ENCODE data around the gene GAS2L2.
A peak's percentile ranks its signal among the peaks of the same experiment; 100 is the strongest.
"Not testable (repeated sequence)": the region's sequence is repeated elsewhere in the genome, so short reads cannot be mapped to it uniquely, and the experiment has no call there.

The GAS2L2 gene

DNA sequence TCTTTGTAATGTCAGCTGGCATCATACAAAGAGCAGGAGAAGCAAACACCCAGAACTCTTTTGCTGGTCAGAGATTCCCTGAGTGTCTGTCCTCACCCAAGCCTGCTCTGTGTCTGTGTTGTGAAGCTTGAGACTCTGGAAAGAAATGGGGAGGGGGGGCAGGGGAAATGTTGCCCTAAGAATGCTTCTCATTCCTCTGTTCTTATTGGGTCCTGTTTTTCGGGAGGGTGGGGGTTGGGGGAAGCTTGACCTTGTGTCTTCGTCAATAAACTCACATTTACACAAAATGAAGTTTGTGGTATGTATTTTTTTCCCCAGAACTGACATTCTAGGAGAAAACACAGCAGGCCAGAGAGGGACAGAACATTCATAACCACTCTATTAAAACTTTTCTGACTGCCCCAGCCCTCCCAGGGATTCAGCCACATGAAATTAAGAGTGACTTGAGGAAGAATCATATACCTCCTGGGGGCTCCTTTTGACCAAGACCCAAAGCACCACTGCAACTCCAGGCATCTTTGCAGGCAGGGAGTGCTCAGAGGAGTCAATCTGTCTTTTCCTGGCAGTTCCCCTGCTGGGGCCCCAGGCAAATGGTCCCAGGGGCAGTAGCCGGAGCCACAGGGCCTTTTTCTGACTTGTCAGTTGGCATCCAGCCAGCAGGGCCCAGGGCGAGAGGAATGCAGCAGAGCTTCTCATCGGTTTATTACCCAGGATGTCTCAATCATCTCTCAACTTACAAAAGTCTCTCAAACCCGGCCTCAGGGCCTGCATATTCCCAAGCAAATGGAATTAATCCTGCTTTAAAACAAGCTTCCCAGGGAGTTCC lies 26.7 kb downstream of the GAS2L2 start:
- DNase-seq: no peak

DNA sequence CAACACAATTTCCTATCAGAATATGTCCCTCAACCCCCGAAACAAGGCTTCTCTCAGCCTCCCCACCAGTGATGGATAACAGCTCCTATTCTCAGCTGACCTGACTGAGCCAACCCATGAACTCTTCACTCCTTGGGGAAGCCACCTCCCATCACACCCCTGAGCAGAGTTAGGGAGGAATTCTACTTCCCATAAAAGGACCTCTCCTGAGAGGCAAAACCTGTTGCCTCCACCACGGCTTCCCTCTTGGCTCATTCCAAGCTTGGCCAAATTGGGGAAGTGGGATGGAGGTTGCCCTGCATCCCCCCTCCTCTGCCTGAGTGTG lies 27.3 kb downstream of the GAS2L2 start:
- no peak for DNase-seq

DNA sequence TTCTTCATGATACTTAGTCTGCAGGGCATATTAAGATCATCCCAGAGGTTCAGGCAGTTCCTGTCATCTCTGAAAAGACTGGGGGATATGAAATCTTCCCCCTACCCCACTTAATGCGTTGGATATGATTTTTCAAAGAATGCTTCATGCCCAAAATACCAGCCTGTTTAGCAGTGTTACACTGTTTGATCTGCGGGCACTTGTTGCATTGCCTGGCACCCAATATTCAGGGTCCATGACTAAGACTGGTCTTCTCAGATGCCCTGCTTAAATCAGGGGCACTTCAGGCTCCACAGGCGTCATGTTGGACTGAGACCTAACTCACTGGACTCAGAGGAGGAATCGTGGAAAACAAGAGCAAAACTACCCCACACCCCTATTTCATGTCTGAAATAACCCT lies 28.0 kb downstream of the GAS2L2 start:
- DNase-seq: no peak

DNA sequence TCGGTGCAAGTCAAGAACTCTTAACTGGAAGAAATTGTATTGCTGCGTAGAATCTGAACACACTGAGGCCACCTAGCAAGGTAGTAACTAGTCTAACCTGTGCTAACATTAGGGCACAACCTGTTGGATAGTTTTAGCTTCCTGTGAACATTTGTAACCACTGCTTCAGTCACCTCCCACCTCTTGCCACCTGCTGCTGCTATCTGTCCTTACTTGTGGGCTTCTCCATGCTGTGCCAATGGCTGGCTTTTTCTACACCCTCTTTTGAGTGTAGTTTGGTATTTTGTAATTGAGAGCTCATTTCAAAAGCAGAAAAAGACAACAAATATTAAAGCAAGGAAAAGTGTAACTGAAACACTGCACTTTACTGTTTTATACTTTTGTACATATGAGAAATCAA lies 29.3 kb downstream of the GAS2L2 start:
- DNase-seq: no peak

DNA sequence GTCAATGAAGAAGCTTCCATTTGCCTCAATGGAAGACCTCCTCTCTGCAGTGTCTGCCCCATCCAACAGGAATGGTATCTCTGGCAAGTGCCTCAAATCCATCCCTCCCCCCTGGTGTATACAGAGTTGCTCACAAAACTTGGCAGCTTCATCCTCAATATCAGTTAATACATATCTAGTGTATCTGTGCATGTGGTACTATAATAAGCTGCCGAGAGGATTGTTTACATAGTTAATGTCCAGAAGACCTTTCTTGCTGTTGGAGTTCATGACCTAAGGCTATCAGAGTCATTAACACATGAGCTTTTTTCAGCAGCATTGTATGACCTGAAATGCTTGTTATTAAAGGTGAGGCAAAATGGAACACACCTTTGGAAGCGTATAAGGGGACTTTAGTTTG lies 35.6 kb downstream of the GAS2L2 start:
- DNase-seq: no peak

DNA sequence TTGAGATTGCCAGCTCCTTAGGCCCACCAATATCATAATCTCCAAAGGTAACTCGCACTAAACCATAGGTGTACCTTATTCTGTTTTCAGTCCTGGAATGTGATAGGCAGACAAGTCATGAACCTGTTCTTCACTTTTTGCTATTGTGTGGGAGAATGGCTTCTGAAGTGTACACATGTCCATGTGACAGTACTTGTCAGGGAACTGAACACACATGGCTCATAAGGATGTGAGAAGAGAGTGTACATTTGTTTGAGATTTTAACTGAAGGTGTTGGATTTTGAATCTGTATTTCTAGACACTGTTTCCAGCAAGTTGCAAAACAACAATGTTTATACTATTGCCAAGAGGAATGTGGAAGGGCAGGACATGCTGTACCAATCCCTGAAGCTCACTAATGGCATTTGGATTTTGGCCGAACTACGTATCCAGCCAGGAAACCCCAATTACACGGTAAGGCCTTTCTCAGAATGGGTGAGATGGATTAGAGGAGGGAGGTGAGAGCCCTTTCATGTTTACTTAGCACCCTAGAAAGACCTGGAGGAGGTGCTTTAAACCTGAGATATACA lies 36.1 kb downstream of the GAS2L2 start:
- DNase-seq: no peak

DNA sequence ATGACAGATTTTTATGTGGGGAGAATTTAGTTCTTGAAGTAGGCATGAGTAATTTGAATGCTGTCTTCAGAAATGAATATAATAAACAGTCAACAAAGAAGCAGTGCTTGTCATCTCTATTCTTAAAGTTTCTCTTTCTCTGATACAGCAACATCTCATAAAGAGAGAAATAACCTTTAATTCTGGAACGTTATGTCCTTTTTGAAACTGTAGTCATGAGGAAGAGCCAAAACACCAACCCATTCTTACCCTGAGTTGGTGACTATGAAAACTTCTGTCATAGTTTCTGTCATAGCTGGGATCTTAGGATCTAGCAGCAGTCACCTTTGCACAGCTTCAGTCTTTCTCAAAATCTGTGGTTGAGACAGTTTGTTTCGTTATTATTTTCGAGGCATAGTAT lies 36.9 kb downstream of the GAS2L2 start:
- no peak for DNase-seq

DNA sequence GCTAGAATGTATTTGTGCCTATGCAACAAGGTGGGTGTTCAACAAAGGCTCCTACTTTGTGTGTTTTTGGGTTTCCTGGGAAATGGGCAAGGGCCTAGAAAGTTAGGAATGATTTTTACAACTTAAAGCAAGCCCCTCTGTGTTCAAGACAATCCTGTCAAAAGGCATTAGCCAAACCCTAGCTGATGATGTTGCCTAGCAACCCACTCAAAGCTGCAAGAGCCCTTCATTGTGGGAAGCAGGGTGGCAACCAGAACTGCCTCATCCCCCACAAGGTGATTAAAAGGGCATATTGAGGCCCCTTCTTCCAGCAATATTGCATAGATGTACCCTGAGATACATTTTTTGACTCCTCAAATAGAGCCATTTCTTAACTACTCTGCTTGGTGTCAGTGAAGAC lies 37.6 kb downstream of the GAS2L2 start:
- no peak for DNase-seq

DNA sequence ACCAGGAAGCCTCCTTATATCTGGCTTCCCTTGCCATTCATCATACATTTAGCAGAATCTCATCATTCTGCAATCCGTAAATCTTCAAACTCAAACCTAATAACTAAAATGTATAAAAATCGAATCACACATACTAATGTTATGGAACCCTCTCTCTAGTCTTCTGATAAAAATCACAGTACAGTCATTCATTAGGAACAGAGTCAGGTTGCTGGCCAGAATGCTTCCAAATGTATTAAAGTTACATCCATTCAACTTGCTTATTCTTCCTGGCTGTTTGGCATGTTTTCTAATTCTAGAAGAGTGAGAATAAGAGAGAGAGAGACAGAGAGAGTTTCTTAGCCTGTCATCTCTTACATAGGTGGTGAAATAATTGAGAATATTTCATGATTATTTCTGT lies 38.1 kb downstream of the GAS2L2 start:
- DNase-seq: no peak

DNA sequence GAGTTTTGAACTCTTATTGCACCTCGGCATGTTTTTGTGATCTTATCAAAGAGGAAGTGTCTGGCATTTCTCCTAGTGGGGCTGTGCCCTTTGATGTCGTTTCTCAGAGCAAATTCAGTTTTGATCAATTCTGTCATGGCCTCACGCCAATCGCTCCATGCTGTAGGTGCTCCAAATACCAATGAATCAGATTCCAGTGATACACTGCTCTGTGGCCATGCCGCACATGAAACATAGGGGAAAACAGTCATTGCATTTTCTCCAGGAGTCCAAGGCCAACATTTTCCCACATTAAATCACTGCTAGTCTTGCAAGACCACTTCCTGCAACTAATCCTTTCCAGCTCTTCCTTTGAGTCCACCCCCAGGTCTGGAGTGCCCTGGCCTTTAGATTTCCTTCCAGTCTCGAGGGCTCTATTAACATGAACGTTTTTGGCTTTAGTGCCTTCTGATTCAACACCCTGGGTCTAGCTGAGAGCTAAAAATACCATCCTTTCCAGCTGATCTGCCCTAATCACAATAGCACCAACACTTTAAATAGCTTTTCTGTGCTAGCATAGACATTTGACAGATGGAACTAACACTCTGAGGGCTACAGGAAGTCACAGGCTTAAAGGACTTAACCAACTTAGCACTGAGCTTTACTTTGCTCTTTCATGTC lies 39.8 kb downstream of the GAS2L2 start:
- DNase-seq: no peak

DNA sequence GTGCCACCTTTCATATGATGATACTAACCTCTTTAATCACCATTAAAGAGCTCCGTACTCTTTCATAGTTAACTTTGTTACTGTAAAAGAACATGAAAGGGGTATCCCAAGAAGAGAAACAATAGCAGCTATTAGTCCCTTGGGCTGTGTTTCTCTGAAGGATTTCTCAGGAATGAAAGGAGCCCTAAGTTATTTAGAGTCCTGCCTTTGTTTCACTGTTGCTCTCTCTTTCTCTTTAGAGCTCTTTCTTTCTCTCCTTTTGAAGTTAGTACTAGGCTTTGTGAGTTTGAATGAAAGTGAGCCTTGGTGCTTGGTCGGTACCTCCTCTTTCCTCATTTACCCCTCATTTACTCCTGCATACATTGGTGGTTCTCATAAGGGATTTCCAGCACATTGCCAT lies 42.1 kb downstream of the GAS2L2 start:
- no peak for DNase-seq

DNA sequence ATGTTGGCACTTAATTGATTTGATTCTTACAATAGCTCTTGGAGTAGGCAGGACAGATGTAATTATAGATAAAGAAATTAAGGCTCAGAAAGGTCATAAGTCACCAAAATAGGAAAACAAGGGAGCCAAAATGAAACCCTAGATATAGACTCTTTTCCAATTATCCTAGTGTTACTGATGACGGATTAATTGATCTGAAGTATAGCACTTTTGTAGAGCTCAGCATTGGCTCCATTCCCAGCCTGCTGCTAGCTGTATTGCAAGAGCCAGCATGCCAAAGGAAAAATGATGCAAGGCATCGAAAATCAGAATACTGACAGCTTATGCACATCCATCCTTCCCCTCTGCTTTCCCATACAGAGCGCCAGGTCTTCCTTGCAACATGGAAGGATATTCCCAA lies 43.2 kb downstream of the GAS2L2 start:
- no peak for DNase-seq

DNA sequence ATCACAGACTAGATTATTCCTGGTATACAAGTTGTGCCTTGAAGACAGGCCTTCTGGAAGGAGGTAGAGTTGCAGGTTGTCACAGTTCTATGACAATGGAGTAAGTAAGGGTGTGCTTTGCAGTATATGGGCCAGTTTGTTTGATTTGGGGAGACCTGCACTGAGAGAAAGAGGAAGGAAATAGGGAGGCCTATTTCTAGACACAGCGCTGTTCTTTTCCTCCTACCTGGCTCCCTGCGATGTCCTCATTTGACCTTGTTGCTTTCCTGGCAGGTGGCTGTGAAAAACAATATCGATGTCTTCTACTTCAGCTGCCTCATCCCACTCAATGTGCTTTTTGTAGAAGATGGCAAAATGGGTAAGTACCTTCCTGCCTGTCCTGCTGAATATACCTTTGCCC lies 44.1 kb downstream of the GAS2L2 start:
- DNase-seq: no peak

DNA sequence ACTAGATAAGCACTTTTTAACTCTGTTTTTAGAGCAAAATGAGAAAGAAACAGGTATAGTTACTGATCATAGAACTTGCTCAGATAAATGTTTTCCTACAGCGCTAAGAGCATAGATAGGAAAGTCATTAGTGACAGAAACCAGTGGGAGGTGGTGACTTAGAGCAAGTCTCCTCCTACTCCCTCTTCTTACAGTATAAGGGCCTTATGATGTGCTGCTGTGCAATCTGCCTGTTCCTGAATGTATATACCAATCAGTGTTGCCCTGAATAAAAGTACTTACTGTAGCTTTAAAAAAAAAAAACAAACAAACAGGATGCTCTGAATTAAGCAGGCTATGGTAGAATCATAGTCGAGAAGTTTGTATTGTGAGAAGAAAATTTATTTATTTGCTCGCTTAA lies 44.9 kb downstream of the GAS2L2 start:
- peak; percentile 22 to 63 (median 48) for DNase-seq

DNA sequence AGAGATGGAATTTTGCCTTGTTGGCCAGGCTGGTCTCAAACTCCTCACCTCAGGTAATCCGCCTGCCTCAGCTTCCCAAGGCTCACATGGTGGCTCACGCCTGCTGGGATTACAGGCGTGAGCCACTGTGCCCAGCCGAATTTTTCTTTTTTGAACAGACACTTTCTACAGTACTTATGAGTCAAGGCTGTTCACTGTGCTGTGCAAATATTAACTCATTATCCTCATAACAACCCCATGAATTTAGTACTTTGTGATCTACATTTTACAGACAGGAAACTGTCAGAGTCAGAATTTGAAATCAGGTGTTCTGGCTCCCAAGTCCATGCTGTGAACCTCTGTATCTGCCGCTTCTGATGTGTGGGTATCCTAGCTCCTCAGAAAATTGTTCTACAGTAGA lies 47.3 kb downstream of the GAS2L2 start:
- no peak for DNase-seq

DNA sequence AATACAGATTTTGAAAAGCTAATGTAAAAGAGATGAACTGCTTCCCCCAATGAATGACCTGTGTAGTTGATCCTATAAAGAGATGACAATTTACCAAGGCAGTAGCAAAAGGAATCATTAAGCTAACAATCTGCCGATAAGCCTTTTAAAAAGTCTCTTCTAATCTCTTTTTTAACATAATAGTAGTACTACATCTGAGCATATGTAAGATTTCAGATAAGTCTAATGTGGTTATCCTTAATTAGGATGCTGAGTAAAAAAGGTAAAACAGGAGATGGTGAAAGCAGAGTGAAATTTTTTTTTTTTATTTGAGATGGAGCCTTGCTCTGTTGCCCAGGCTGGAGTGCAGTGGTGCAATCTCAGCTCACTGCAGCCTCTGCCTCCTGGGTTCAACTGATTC lies 47.8 kb downstream of the GAS2L2 start:
- DNase-seq: no peak

DNA sequence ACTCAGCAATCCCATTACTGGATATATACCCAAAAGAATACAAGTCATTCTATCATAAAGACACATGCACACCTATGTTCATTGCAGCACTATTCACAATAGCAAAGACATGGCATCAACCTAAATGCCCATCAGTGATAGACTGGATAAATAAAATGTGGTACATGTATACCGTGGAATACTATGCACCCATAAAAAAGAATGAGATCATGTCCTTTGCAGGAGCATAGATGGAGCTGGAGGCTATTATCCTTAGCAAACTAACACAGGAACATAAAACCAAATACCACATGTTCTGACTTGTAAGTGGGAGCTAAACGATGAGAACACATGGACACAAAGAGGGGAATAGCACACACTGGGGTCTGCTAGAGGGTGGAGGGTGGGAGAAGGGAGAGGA lies 49.7 kb downstream of the GAS2L2 start:
- DNase-seq: not testable (repeated sequence)

DNA sequence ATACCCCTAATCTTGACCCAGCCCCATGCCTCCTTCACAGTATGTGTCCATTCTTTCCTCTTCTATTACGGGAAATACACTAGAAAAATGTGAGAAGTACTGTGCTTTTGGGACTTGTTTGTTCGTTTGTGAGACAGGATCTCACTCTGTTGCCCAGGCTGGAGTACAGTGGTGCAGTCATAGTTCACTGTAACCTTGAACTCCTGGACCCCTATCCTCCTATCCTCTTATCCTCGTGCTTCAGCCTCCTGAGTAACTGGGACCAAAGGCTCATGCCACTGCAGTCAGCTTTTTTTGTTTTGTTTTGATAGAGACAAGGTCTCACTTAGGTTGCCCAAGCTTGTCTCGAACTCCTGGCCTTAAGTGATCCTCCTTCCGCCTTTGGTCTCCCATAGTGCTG lies 51.5 kb downstream of the GAS2L2 start:
- DNase-seq: no peak

DNA sequence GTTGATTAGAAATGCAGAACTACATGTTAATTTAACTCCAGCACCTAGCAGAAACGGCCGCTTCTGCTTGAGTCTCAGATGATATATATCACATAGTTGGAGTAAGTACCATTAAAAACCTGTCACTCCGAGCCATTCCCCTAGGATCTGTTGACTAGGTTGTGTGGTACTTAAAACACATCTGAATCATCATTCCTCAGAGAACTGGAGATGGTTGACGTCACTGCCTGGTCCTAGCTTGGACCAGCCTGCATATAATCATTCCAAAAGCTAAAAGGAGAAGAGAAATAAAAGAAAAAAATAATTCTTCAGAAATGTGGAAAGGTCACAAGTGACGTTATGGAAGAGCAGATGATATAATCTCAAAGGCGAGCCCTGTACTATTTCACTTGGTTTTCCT lies 52.9 kb downstream of the GAS2L2 start:
- no peak for DNase-seq

DNA sequence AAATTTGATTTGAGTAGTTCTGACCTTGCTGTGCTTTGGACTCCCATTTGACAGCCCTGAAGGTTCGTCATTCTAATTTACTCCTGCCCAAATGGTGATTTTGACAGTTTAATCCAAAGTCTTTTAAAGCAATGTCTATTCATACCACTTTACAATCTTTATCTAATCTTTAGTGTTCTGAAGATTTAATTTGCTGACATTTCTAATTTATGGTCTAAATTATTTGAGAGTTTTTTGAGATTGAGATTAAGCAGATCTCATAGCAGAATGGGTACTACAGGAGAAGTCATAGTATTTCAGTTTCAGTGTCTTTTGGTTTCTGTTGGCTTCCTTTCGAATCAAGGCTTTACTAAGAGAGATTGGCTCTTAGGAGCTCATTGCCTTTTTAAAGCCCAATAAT lies 54.2 kb downstream of the GAS2L2 start:
- no peak for DNase-seq

DNA sequence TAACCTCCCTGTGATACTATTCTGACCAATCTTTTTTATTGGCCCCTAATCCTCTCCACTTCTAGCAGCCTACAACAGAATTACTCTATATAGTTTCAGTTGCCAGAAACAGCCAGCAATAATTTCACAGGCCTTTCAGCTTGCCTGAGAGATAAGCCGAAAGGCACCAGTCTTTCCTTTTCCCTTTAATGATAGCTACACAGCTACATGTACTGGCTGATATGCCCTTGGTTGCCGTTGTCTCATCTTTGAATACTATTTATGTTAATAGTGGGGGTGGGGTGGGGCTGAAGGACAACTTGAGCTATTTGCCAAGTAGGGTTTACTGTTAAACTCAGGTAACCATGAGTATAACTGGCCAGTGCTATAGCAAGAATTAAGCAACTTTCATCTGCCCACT lies 57.4 kb downstream of the GAS2L2 start:
- no peak for DNase-seq

DNA sequence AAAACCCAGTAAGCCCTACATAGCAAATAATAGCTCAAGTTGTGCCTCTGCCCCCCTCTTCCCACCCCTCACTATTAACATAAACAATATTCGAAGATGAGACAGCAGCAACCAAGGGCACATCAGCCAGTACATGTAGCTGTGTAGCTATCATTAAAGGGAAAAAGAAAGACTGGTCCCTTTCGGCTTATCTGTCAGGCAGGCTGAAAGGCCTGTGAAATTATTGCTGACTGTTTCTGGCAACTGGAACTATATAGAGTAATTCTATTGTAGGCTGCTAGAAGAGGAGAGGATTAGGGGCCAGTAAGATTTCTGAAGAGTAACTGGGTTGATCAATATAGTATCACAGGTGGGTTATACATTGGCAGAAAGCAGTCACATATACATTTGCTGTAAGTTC lies 58.1 kb downstream of the GAS2L2 start:
- DNase-seq: no peak

Data from suppressor macrophage (primary cell).